Naive thymus-derived CD4-positive, alpha-beta T cell (primary cell): Measurements from ENCODE around the gene TP53BP2. TPM values are rescaled to one million over a fixed set of nuclear protein-coding genes. Genes with fewer than 3 reads are reported as not detected.

ENCODE experiments used
- ATAC-seq: fragments of 150-1000 bp; cut with Tn5 transposase; 2 replicates; pipeline ENCODE4 v1.10.0; 2021; ENCODE audit warnings: mild to moderate bottlenecking, moderate library complexity
- CTCF ChIA-PET: fragments of 350-600 bp; sonication (Branson Sonifier 250); formaldehyde crosslinking; loops from one replicate; lab custom pipeline; 2021; ENCODE audit warnings: antibody characterized with exemption; lab: Charles Lee
- POLR2A ChIA-PET: fragments of 350-600 bp; sonication (Branson Sonifier 250); formaldehyde crosslinking; loops from one replicate; lab custom pipeline; 2021; ENCODE audit warnings: antibody characterized with exemption, inconsistent platforms; lab: Charles Lee
- DNase-seq, 9 donors: peaks; one replicate each; pipeline versions ENCODE4 v3.0.0 to v3.0.0-alpha.2; 2020 to 2022; ENCODE audit warnings: mixed read lengths in 1 of 9
- H3K27ac ChIP-seq: one replicate; pipeline ENCODE4 v1.7.0; 2013; ENCODE audit warnings: mild to moderate bottlenecking, low read depth, low read length, moderate library complexity
- H3K27me3 ChIP-seq, 2 donors: one replicate each; pipeline ENCODE4 v1.7.0; 2013; ENCODE audit warnings: low read length in 2 of 2, mild to moderate bottlenecking in 2 of 2, moderate library complexity in 2 of 2; ENCODE audit not compliant: control insufficient read depth in 2 of 2, insufficient read depth in 2 of 2
- H3K36me3 ChIP-seq, 3 experiments: 1 replicate in 2 of 3; 2 replicates in 1 of 3; pipeline ENCODE4 v1.7.0; 2013; ENCODE audit warnings: low read length in 3 of 3, mild to moderate bottlenecking in 3 of 3, moderate library complexity in 1 of 3; ENCODE audit not compliant: insufficient read depth in 3 of 3, control insufficient read depth in 2 of 3
- H3K4me1 ChIP-seq, 2 donors: one replicate each; pipeline ENCODE4 v1.7.0; 2013; ENCODE audit warnings: low read length in 2 of 2, mild to moderate bottlenecking in 2 of 2, moderate library complexity in 1 of 2; ENCODE audit not compliant: control insufficient read depth in 2 of 2, insufficient read depth in 2 of 2
- H3K4me3 ChIP-seq: 2 replicates; pipeline ENCODE4 v1.7.0; 2013; ENCODE audit warnings: mild to moderate bottlenecking, low read length
- H3K9me3 ChIP-seq, 3 experiments: 1 replicate in 2 of 3; 2 replicates in 1 of 3; pipeline ENCODE4 v1.7.0; 2013; ENCODE audit warnings: low read length in 3 of 3; ENCODE audit not compliant: control insufficient read depth in 2 of 3
- H3K27ac Mint-ChIP-seq, 9 donors: one replicate each; pipeline ENCODE4 v1.8.0; 2020 to 2022; ENCODE audit warnings: mixed read lengths in 9 of 9, mild to moderate bottlenecking in 8 of 9, moderate library complexity in 5 of 9, inconsistent platforms in 2 of 9
- H3K27me3 Mint-ChIP-seq, 5 donors: one replicate each; pipeline ENCODE4 v1.8.0; 2021 to 2022; ENCODE audit warnings: mixed read lengths in 5 of 5, mild to moderate bottlenecking in 1 of 5
- H3K36me3 Mint-ChIP-seq, 5 donors: one replicate each; pipeline ENCODE4 v1.8.0; 2020 to 2022; ENCODE audit warnings: mixed read lengths in 5 of 5, mild to moderate bottlenecking in 3 of 5, inconsistent platforms in 1 of 5
- H3K4me1 Mint-ChIP-seq, 7 donors: one replicate each; pipeline ENCODE4 v1.8.0; 2020 to 2022; ENCODE audit warnings: mixed read lengths in 7 of 7, mild to moderate bottlenecking in 3 of 7, inconsistent platforms in 1 of 7
- H3K4me3 Mint-ChIP-seq, 10 donors: one replicate each; pipeline ENCODE4 v1.8.0; 2020 to 2022; ENCODE audit warnings: mild to moderate bottlenecking in 10 of 10, mixed read lengths in 10 of 10, moderate library complexity in 6 of 10, inconsistent platforms in 2 of 10
- H3K9me3 Mint-ChIP-seq, 11 donors: one replicate each; pipeline ENCODE4 v1.8.0; 2020 to 2022; ENCODE audit warnings: mixed read lengths in 11 of 11, mild to moderate bottlenecking in 4 of 11, inconsistent platforms in 1 of 11, moderate library complexity in 1 of 11
- intact Hi-C, 2 donors: fragments of 100-400 bp; cut with micrococcal nuclease; formaldehyde crosslinking; loops; one replicate each; pipeline ENCODE4 v1.15.1; 2023
- polyA plus RNA-seq, 2 donors: library from polyadenylated mRNA; unstranded; fragments of 300-500 nt; fragmentation: Illumina TruSeq; gene quantifications; one replicate each; pipeline ENCODE4 v1.2.3, GENCODE V29; 2021
- total RNA-seq, 6 experiments: library from RNA in 5 of 6; stranded (reverse) in 5 of 6; gene quantifications; 1 replicate in 5 of 6; 2 replicates in 1 of 6; pipeline ENCODE4 v1.2.3 and lab custom pipeline; 2021 to 2026

TP53BP2 gene
- total and polyA plus RNA-seq, 7 experiments from 2014 or later = 8.4 to 120 (median 44.2) TPM

DNA sequence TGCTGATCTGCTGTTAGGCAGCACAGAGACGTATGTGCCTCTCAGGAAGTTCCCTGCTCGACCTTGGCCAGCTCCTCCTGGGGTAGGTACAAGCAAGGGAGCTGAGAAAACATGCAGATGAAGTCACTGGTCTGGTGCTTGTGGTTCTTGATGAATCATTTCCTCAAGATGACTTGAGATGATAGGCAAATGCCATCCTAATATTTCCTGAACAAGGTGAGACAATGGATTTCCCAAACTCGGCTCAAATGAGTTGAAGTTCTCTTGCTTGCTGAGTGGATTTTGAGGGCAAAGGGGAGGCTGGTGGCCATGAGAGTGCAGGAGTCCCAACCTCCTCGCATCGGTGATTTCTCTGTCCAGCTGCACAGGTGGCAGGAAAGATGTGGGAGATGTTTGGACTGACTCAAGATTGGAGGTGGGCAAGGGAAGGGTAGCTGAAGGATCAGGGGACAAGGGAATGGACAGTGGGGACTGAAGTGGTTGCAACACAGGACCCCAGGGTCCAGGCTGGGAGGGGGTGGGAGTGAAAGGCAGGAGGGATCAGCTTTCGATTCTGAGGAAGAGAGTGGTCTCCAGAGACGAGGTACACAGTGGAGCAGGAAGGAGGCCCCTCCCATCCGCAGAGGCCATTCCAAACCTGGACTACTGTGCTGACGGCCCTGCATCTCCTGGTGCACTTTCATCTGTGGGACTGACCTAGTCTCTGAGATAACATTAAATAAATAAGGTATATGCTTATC lies 69.5 kb downstream of the TP53BP2 start:
- intact Hi-C loops = no loop called here
- Histone ChIP-seq H3K4me3 (no peak overlapping the region), H3K27ac (no peak overlapping the region), H3K27me3 (no peaks in the 10 kb centered on the region), H3K9me3 (no peaks in the 10 kb centered on the region), H3K36me3 (peaks cover 8 to 85% (median 37%) of the 10 kb centered on the region in 3 experiments), H3K4me1 (peaks cover 0 to 11% of the 10 kb centered on the region in 2 donors)
- Mint-ChIP-seq H3K9me3 (no peaks in the 10 kb centered on the region), H3K4me1 (peaks cover 0 to 25% (median 4%) of the 10 kb centered on the region in 7 donors), H3K36me3 (peaks cover 10 to 63% (median 25%) of the 10 kb centered on the region in 5 donors), H3K27ac (peak overlapping the region; percentile 39 to 91 (median 72)), H3K4me3 (peak overlapping the region in 1 of 10 donors; percentile 14), H3K27me3 (no peaks in the 10 kb centered on the region)
- ChIA-PET POLR2A (interaction anchor here (0.5 to 1.1 kb wide), 3 partner anchors 56 to 1085 kb away, joined by 3 to 4 read pairs (median 3); no protein-coding TSS in a partner anchor), CTCF (interaction anchor here (0.7 to 1.4 kb wide), 2 partner anchors 27 to 77 kb away, joined by 3 to 5 read pairs; no protein-coding TSS in a partner anchor)
- DNase-seq = peak in 1 of 9 donors; percentile 36
- peak; percentile 74 for ATAC-seq

DNA sequence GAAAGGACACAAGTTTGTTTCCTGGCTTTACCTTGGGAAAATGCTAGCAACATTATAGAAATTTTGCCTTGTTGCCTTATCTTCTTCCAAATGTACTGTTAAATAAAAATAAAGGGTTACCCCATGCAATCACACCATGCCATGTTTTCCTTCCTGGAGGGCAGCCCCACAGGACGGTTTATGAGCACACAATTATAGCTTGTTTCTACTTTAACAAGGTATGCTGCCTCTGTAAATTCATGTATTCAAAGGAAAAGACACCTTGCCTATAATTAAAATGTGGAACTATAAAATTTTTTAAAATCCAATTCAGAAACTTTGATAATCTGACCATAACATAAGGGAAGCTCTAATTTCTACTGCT lies 70.1 kb downstream of the TP53BP2 start:
- H3K27me3 Mint-ChIP-seq = no peaks in the 10 kb centered on the region
- POLR2A ChIA-PET = interaction anchor here (0.5 to 1.1 kb wide), 2 partner anchors 57 to 59 kb away, joined by 3 to 4 read pairs; no protein-coding TSS in a partner anchor
- H3K4me3 Mint-ChIP-seq = peak overlapping the region in 1 of 10 donors; percentile 14
- CTCF ChIA-PET = interaction anchor here (0.7 to 1.1 kb wide), 2 partner anchors 26 to 77 kb away, joined by 3 read pairs; no protein-coding TSS in a partner anchor
- DNase-seq (no peak), ATAC-seq (no peak)
- peaks cover 7 to 62% (median 20%) of the 10 kb centered on the region in 5 donors for H3K36me3 Mint-ChIP-seq
- Histone ChIP-seq H3K27me3 (no peaks in the 10 kb centered on the region), H3K4me3 (no peak overlapping the region), H3K4me1 (peaks cover 0 to 11% of the 10 kb centered on the region in 2 donors), H3K36me3 (peaks cover 11 to 85% (median 40%) of the 10 kb centered on the region in 3 experiments), H3K9me3 (no peaks in the 10 kb centered on the region), H3K27ac (no peak overlapping the region)
- H3K9me3 Mint-ChIP-seq = no peaks in the 10 kb centered on the region
- intact Hi-C loops = no loop called here
- peaks cover 0 to 25% (median 4%) of the 10 kb centered on the region in 7 donors for H3K4me1 Mint-ChIP-seq
- H3K27ac Mint-ChIP-seq = peak overlapping the region; percentile 39 to 91 (median 72)

DNA sequence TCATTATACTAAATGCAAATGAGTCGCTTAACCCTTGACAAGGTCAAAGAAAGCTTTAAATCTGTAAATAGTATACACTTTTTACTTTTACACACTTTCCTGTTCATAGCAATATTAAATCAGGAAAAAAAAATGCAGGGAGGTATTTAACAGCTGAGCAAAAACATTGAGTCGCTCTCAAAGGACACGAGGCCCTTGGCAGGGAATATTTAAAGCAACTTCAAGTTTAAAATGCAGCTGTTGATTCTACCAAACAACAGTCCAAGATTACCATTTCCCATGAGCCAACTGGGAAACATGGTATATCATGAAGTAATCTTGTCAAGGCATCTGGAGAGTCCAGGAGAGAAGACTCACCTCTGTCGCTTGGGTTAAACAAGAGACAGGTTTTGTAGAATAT lies 70.7 kb downstream of the TP53BP2 start:
- Histone ChIP-seq H3K4me3 (no peak overlapping the region), H3K36me3 (peaks cover 15 to 85% (median 45%) of the 10 kb centered on the region in 3 experiments), H3K27ac (no peak overlapping the region), H3K4me1 (peaks cover 0 to 11% of the 10 kb centered on the region in 2 donors), H3K27me3 (no peaks in the 10 kb centered on the region), H3K9me3 (no peaks in the 10 kb centered on the region)
- ATAC-seq (no peak), DNase-seq (no peak)
- H3K9me3 Mint-ChIP-seq = no peaks in the 10 kb centered on the region
- no peaks in the 10 kb centered on the region for H3K27me3 Mint-ChIP-seq
- ChIA-PET POLR2A (interaction anchor here (0.6 kb wide), 1 partner anchor 36 kb away, joined by 3 read pairs; no protein-coding TSS in a partner anchor), CTCF (interaction anchor here (0.6 to 1.1 kb wide), 3 partner anchors 26 to 42 kb away, joined by 3 read pairs; no protein-coding TSS in a partner anchor)
- H3K4me1 Mint-ChIP-seq = peaks cover 0 to 25% (median 4%) of the 10 kb centered on the region in 7 donors
- intact Hi-C loops = no loop called here
- peaks cover 10 to 58% (median 23%) of the 10 kb centered on the region in 5 donors for H3K36me3 Mint-ChIP-seq
- no peak overlapping the region for H3K4me3 Mint-ChIP-seq
- H3K27ac Mint-ChIP-seq = peak overlapping the region in 3 of 9 donors; percentile 28 to 91 (median 35)

DNA sequence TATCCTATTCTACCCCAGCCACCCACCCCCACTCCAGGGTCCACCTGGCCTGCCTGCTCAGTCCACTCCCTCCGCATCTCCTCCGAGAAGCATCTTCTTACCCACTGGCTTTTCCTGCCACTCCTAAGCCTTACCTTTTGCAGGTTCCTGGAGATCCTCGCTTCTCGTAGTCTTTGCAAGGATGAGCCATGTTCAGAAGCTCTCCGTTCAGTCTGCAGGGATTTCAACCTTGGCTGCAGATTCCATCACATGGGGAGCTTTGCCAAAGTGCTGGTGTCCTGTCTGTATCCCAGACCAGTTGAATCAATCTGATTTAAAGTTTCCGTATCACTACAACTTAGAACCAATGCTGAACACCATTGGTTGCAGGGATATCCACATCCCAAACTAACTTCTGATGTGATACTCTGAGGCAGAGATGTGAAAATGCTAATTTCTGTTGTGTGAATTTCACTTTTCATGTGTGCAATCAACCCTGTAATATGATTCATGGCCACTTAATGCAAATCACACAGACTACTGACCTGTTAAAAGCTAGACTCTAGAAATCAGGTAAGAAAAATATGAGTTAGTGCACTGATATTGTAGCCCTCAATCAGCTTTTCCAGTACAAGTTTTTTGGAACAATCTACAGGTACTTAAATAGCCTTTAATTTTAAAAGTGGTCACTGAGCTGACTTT lies 71.5 kb downstream of the TP53BP2 start:
- H3K36me3 Mint-ChIP-seq = peaks cover 11 to 58% (median 30%) of the 10 kb centered on the region in 5 donors
- ChIA-PET CTCF (interaction anchor here (0.9 to 1.1 kb wide), 2 partner anchors 25 to 37 kb away, joined by 3 read pairs; no protein-coding TSS in a partner anchor), POLR2A (interaction anchor here (0.6 kb wide), 1 partner anchor 35 kb away, joined by 3 read pairs; no protein-coding TSS in a partner anchor)
- no peak overlapping the region for H3K4me3 ChIP-seq
- ATAC-seq (no peak), DNase-seq (no peak)
- no peaks in the 10 kb centered on the region for H3K9me3 Mint-ChIP-seq
- intact Hi-C loops = no loop called here
- H3K9me3 ChIP-seq = no peaks in the 10 kb centered on the region
- H3K27ac Mint-ChIP-seq = peak overlapping the region in 4 of 9 donors; percentile 35 to 91 (median 53)
- H3K27ac ChIP-seq = no peak overlapping the region
- H3K27me3 ChIP-seq = no peaks in the 10 kb centered on the region
- peaks cover 0 to 25% (median 4%) of the 10 kb centered on the region in 7 donors for H3K4me1 Mint-ChIP-seq
- H3K4me3 Mint-ChIP-seq = no peak overlapping the region
- peaks cover 0 to 11% of the 10 kb centered on the region in 2 donors for H3K4me1 ChIP-seq
- no peaks in the 10 kb centered on the region for H3K27me3 Mint-ChIP-seq
- H3K36me3 ChIP-seq = peaks cover 19 to 88% (median 48%) of the 10 kb centered on the region in 3 experiments

DNA sequence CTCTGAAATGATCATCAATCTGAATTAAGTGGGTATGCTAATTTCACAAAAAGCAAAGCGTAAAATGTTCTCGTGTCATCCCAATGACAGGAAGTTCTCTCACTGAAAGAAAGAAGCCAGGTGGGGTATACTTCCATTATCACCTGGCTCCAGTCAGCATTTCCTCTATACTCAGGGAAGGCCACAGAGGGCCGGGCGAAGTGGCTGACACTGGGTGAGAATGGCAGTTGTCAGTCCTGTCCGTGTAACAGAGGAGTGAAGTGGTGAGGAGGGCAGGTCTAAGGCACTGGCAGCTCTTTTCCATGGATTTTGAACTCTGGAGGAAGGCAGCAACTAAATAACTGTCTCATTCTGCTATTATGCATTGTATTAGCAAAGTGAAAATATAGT lies 73.0 kb downstream of the TP53BP2 start:
- no peak overlapping the region for H3K4me3 ChIP-seq
- Mint-ChIP-seq H3K27ac (peak overlapping the region in 2 of 9 donors; percentile 44 to 67), H3K4me1 (peaks cover 0 to 25% (median 4%) of the 10 kb centered on the region in 7 donors), H3K9me3 (no peaks in the 10 kb centered on the region), H3K36me3 (peaks cover 11 to 54% (median 30%) of the 10 kb centered on the region in 5 donors), H3K4me3 (no peak overlapping the region), H3K27me3 (no peaks in the 10 kb centered on the region)
- H3K4me1 ChIP-seq = peaks cover 0 to 11% of the 10 kb centered on the region in 2 donors
- ChIA-PET POLR2A (no interaction called here), CTCF (no interaction called here)
- DNase-seq (no peak), ATAC-seq (no peak)
- H3K36me3 ChIP-seq = peaks cover 19 to 81% (median 42%) of the 10 kb centered on the region in 3 experiments
- intact Hi-C loops = no loop called here
- no peak overlapping the region for H3K27ac ChIP-seq
- H3K9me3 ChIP-seq = no peaks in the 10 kb centered on the region
- no peaks in the 10 kb centered on the region for H3K27me3 ChIP-seq
